HG03175 (cell line): Measurements from ENCODE around the gene CNN1.
"Not testable (repeated sequence)": the region's sequence is repeated elsewhere in the genome, so short reads cannot be mapped to it uniquely, and the experiment has no call there.

Experiments used
- ATAC-seq: cut with Tn5 transposase; IDR thresholded peaks from one replicate; pipeline ENCODE4 v1.9.1; 2021; ENCODE audit warnings: mild to moderate bottlenecking, moderate library complexity; ENCODE audit not compliant: unreplicated experiment

CNN1 gene

DNA sequence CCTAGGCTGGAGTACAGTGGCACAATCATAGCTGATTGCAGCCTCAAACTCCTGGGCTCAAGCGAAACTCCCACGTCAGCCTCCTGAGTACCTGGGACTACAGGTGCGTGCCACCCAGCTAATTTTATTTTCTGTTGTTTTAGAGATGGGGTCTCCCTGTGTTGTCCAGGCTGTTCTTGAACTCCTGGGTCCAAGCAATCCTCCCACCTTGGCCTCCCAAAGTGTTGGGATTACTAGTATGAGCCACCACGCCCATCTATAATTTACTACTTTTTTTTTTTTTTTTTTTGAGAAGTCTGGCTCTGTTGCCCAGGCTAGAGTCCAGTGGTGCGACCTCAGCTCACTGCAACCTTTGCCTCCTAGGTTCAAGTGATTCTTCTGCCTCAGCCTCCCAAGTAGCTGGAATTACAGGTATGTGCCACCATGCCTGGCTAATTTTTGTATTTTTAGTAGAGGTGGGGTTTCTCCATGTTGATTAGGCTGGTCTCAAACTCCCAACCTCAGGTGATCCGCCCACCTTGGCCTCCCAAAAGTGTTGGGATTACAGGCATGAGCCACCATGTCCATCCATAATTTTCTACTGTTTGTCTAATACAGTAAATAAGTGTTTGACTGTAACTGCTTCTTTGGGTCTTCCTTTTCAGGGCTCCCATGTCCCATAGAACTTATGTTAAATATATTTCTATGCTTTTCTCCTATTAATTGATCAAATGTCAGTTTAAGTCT is 25.6 kb downstream of the CNN1 start:
- ATAC-seq, result not testable (repeated sequence)

- not testable (repeated sequence) for ATAC-seq
Observed at GRCh38 chr19:11565649-11565980, 27.0 kb downstream of the CNN1 start.

- ATAC-seq, result no peak
Observed at GRCh38 chr19:11566164-11566563, 27.5 kb downstream of the CNN1 start.

DNA sequence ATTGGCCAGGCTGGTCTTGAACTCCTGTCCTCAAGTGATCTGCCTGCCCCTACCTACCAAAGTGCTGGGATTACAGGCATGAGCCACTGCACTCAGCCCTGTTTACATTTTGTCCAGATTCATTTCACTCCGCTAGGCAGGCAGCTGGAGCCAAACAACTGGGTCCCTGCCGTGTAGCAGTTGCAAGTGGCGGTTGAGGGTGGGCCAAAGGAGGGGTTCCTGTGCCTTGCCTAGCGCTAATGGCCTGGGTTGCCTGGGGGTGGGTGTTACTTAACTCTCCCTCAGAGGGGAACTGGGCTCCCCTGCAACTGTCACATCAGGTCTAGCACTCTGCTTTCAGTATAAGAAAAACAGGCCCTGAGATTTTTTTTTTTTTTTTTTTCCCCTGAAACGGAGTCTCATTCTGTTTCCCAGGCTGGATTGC is 31.4 kb downstream of the CNN1 start:
- no peak for ATAC-seq

- ATAC-seq, result not testable (repeated sequence)
Observed at GRCh38 chr19:11573354-11573753, 34.7 kb downstream of the CNN1 start.

DNA sequence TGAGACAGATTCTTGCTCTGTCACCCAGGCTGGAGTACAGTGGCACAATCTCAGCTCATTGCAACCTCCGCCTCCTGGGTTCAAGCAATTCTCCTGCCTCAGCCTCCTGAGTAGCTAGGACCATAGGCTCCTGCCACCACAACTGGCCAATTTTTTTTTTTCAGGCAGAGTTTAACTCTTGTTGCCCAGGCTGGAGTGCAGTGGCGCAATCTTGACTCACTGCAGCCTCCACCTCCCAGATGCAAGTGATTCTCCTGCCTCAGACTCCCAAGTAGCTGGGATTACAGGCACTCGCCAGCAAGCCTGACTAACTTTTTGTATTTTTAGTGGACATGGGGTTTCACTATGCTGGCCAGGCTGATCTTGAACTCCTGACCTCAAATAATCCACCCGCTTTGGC is 35.1 kb downstream of the CNN1 start:
- ATAC-seq, result not testable (repeated sequence)

- ATAC-seq, result no peak
Observed at GRCh38 chr19:11574689-11575088, 36.0 kb downstream of the CNN1 start.

- ATAC-seq, result no peak
Observed at GRCh38 chr19:11576227-11576626, 37.6 kb downstream of the CNN1 start.

DNA sequence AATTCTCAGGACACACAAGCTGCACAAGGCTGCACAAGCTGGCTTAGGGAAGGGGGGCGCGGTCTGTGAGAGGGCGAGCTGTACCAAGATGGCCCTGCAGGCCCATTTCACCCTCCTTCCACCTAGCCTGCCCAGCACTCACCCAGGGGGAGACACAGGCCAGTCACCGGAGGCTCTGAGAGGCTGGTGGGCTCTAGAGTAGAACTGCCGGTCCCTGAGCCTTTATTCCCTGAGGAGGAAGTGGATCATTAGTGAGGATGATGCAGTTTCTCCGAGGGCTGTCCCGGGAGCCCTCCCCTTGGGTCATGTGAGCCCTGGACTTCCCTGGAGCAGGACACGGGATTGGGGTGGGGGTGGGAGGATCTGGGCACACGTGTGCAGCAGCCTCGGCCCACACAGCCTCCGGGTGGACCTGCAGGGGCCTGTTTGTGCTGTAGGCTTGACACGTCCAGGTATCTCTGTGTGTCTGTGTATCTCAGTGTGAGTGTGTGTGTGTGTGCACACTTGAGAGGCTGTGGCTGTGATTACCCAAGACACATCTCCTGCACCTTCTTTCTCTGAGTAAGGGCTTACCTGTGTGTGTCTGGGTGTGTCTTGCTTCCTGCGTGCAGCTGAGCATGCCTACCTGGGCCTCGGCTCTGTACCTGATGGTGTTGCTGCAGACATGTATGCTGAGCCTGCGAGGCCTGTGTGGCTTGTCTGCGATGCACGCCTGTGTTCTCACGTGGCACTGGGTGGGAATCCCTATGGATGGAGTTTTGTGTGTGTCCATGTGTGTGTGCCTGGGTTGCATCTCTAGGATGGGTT is 39.0 kb downstream of the CNN1 start, which contains the start of gene ACP5:
Gene ACP5, minus strand, starts transcription at position 195 of the 807 bp plus-strand sequence. CDS start 328 bp downstream, outside the sequence.
- no peak for ATAC-seq

DNA sequence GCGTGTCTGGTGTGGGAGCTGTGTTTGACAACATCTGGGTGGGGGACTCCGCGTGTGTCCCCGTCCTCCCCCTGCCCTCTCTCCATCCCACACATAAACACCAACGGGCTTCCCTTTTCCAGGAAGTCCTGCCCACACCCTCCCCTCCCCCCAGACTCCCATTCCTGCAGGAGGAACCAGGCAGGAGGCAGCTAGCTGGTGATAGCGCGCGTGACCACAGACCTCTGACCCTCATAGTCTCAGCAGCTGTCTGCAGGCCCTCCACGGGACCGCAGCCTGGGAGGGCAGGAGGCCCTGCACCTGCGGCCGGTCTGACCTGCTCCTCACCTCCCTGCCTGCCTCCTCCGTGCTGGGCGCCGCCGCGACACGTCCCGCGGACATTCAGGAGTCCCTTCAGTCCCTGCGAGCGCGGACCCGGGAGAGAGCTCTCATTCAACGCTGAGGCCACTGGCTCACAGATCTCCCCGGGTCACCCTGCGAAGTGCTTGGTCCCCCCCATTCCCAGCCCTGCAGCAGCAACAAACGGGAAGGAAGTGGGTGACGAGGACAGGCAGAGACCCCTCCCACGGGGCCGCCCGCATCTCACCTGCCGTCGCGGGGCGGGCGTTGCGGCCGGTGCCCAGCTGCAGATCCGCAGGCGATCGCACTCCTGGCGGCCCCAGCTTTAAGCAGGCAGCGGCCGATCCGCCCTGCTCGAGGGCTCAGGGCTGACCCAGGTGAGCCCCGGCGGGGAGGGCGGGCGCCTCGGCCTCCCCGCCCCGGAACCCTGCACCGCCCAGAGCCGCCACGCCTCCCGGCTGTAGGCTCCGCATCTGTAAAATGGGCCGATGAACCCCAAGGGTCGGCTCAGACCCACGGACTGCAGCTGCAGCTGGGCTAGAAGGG is 39.8 kb downstream of the CNN1 start:
- ATAC-seq, result no peak

DNA sequence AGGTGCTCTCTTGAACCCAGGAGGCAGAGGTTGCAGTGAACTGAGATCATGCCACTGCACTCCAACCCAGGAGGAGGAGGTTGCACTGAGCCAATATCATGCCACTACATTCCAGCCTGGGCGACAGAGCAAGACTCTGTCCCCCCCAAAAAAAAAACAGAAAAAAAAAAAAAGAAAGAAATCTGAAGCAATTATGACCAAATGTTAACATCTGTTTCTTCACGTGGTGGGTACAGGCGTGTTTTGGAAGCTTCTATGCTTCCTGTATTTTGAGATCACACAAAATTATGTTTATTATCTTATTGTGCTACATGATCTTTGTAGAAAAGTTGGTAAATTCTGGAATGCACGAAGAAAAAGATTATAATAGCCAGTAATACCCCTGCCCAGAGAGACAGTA is 41.5 kb downstream of the CNN1 start:
- ATAC-seq, result no peak

GRCh38 chr19:11581740-11582139 is 43.1 kb downstream of the CNN1 start:
- peak; percentile 68 for ATAC-seq

DNA sequence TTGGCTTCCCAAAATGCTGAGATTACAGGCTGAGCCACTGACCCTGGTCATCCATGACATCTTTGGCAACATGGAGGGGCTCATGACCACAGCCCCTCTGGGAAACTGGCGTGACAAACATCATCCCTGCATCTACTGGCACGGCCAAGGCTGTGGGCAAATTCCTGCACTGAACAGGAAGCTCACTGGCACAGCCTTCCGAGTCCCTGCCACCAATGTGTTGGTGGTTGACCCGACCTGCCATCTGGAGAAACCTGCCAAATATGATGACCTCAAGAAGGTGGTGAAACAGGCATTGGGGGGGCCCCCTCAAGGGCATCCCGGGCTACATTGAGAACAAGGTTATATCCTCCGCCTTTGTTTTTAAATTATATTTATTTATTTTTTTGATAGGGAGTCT is 47.7 kb downstream of the CNN1 start:
- no peak for ATAC-seq

- no peak for ATAC-seq
Observed at GRCh38 chr19:11587302-11587974, 48.8 kb downstream of the CNN1 start.

DNA sequence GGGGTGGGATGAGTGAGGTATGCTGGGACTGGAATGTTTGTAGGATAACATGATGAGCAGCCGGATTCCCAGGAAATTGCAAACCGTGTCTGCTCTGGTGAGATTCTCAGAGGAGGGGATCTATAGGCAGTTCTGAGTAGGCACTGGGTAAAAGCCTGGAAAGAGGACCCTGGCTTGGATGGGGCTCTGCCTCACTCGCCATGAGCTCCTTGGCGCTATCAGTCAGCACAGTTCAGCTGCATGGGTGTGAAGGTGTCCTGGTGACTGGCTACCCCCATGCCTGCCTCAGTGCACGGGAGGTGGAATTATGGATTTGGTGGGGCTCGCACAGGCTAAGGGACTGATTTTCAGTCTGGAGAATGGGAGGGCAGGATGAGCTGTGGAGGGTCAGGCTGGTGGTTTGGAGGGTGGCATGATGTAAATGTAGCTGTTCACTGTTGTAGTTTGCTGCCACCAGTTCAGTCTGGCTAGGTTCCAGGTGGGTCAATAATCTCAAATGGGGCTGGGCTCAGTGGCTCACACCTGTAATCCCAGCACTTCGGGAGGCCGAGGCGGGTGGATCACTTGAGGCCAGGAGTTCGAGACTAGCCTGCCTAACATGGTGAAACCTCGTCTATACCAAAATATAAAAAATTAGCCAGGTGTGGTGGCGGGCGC is 49.5 kb downstream of the CNN1 start:
- ATAC-seq, result no peak

DNA sequence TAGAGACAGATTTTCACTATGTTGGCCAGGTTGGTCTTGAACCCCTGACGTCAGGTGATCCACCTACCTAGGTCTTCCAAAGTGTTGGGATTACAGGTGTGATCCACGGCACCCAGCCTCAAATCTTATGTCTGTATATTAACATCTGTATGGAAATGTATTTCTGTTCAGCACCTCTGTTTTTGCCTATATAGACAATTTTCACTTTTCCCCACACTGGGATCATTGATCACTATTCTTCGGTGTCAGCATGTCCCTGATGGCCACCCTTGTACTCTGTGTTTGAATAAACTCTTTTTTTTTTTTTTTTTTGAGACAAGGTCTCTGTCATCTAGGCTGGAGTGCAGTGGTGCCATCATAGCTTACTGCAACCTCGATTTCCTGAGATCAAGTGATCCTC is 55.4 kb downstream of the CNN1 start:
- no peak for ATAC-seq

DNA sequence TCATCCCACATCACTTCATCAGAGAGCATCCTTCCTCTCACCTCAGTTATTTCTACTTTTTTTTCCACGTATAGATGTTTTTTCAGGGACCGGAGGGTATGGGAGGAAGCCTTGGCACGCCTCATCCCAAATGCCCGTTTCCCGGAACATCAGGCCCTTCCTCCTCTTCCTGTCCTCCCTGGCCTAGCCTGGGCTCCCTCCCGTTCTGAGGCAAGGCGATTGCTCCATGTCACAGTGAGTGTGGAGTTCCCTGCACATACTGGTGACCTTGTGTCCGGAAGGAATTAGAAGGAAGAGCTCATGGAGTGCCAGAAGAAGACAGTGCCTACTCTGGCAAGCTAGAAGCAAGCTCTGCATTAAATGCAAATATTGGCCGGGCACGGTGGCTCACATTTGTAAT is 57.5 kb downstream of the CNN1 start:
- ATAC-seq, result no peak

- ATAC-seq, result peak; percentile 98
Observed at GRCh38 chr19:11597202-11598102, 58.8 kb downstream of the CNN1 start, which contains the start of gene ZNF627. TSS of gene ZNF627 (plus strand) at chr19:11597483. CDS start at chr19:11597628, 145 bp downstream.

GRCh38 chr19:11598103-11598483 is 59.4 kb downstream of the CNN1 start:
- ATAC-seq, result no peak
